Mesenchymal stem cell (in vitro differentiated cells and primary cell): ENCODE data around the gene TCF19.

Experiments used
- DNase-seq: peaks from one replicate; pipeline ENCODE4 v3.0.0-alpha.2; 2013
- H2AFZ ChIP-seq: one replicate; pipeline ENCODE4 v1.6.1; 2013; ENCODE audit warnings: low read depth, mild to moderate bottlenecking, control low read depth, inconsistent platforms, low read length, moderate library complexity
- H2AK5ac ChIP-seq: 2 replicates; pipeline ENCODE4 v1.6.1; 2013; ENCODE audit warnings: low read length, moderate library complexity, mild to moderate bottlenecking, inconsistent platforms; ENCODE audit not compliant: severe bottlenecking
- H2BK120ac ChIP-seq: one replicate; pipeline ENCODE4 v1.6.1; 2013; ENCODE audit warnings: low read depth, mild to moderate bottlenecking, inconsistent platforms, low read length, moderate library complexity
- H2BK12ac ChIP-seq, 2 experiments: one replicate each; pipeline ENCODE4 v1.6.1; 2013; ENCODE audit warnings: inconsistent platforms in 2 of 2, low read length in 2 of 2, mild to moderate bottlenecking in 2 of 2, moderate library complexity in 2 of 2, control low read depth in 1 of 2
- H2BK15ac ChIP-seq: one replicate; pipeline ENCODE4 v1.6.1; 2013; ENCODE audit warnings: mild to moderate bottlenecking, low read depth, inconsistent platforms; ENCODE audit not compliant: poor library complexity, severe bottlenecking
- H2BK5ac ChIP-seq: 2 replicates; pipeline ENCODE4 v1.6.1; 2013; ENCODE audit warnings: low read depth, mild to moderate bottlenecking, low read length, control low read depth, inconsistent platforms; ENCODE audit not compliant: poor library complexity, severe bottlenecking
- H3K14ac ChIP-seq, 2 experiments: one replicate each; pipeline ENCODE4 v1.6.1; 2013; ENCODE audit warnings: inconsistent platforms in 2 of 2, low read length in 2 of 2, control low read depth in 1 of 2, mild to moderate bottlenecking in 1 of 2, moderate library complexity in 1 of 2
- H3K18ac ChIP-seq, 2 experiments: one replicate each; pipeline ENCODE4 v1.6.1; 2013; ENCODE audit warnings: inconsistent platforms in 2 of 2, low read length in 2 of 2, control low read depth in 1 of 2, low read depth in 1 of 2, mild to moderate bottlenecking in 1 of 2
- H3K23ac ChIP-seq, 2 experiments: one replicate each; pipeline ENCODE4 v1.6.1; 2013; ENCODE audit warnings: inconsistent platforms in 2 of 2, low read length in 2 of 2, mild to moderate bottlenecking in 2 of 2, moderate library complexity in 2 of 2, control low read depth in 1 of 2
- H3K27ac ChIP-seq: 2 replicates; pipeline ENCODE4 v1.5.1; 2013; ENCODE audit warnings: mild to moderate bottlenecking, moderate library complexity, low read length, control low read depth, inconsistent platforms; ENCODE audit not compliant: poor library complexity, severe bottlenecking
- H3K27me3 ChIP-seq, 2 experiments: 2 replicates each; pipeline versions ENCODE4 v1.6.1 to v1.7.0; 2013; ENCODE audit warnings: low read length in 2 of 2, mild to moderate bottlenecking in 2 of 2, moderate library complexity in 2 of 2, control low read depth in 1 of 2, inconsistent platforms in 1 of 2; ENCODE audit not compliant: control insufficient read depth in 1 of 2, insufficient read depth in 1 of 2
- H3K36me3 ChIP-seq, 2 experiments: 2 replicates each; pipeline versions ENCODE4 v1.6.1 to v1.7.0; 2013; ENCODE audit warnings: low read length in 2 of 2, control low read depth in 1 of 2, inconsistent platforms in 1 of 2, low read depth in 1 of 2, mild to moderate bottlenecking in 1 of 2; ENCODE audit not compliant: insufficient read depth in 2 of 2, control insufficient read depth in 1 of 2
- H3K4ac ChIP-seq, 2 experiments: one replicate each; pipeline ENCODE4 v1.6.1; 2013; ENCODE audit warnings: inconsistent platforms in 2 of 2, low read length in 2 of 2, mild to moderate bottlenecking in 2 of 2, moderate library complexity in 2 of 2, control low read depth in 1 of 2, low read depth in 1 of 2
- H3K4me1 ChIP-seq: 2 replicates; pipeline ENCODE4 v1.6.1; 2013; ENCODE audit warnings: low read depth, low read length, control low read depth; ENCODE audit not compliant: control insufficient read depth, insufficient read depth
- H3K4me2 ChIP-seq: 2 replicates; pipeline ENCODE4 v1.6.1; 2013; ENCODE audit warnings: low read length, mild to moderate bottlenecking, inconsistent platforms; ENCODE audit not compliant: poor library complexity, severe bottlenecking
- H3K4me3 ChIP-seq, 2 experiments: 2 replicates each; pipeline versions ENCODE4 v1.5.1 to v1.7.0; 2013; ENCODE audit warnings: low read length in 2 of 2, mild to moderate bottlenecking in 2 of 2, control low read depth in 1 of 2, low read depth in 1 of 2; ENCODE audit not compliant: insufficient read depth in 1 of 2
- H3K79me1 ChIP-seq: replicated peaks from 2 replicates; pipeline ENCODE4 v1.6.1; 2013; ENCODE audit warnings: mild to moderate bottlenecking, control low read depth, low read length, inconsistent platforms; ENCODE audit not compliant: poor library complexity, severe bottlenecking
- H3K9ac ChIP-seq: 2 replicates; pipeline ENCODE4 v1.7.0; 2013; ENCODE audit warnings: mild to moderate bottlenecking, low read length, moderate library complexity
- H3K9me3 ChIP-seq: 2 replicates; pipeline ENCODE4 v1.7.0; 2013; ENCODE audit warnings: mild to moderate bottlenecking, low read length; ENCODE audit not compliant: control insufficient read depth
- H4K8ac ChIP-seq: one replicate; pipeline ENCODE4 v1.6.1; 2013; ENCODE audit warnings: inconsistent platforms, mild to moderate bottlenecking, low read length, moderate library complexity
- H4K91ac ChIP-seq: one replicate; pipeline ENCODE4 v1.6.1; 2013; ENCODE audit warnings: mild to moderate bottlenecking, low read length, inconsistent platforms
- WGBS: methylation state at CpG from one replicate; pipeline ENCODE4 v1.1.7; 2013; ENCODE audit warnings: mixed read lengths; 5-methylcytosine and 5-hydroxymethylcytosine counted together

Gene TCF19

GRCh38 chr6:31131595-31131994 lies 26.8 kb upstream of the TCF19 start:
- H2BK15ac ChIP-seq = no peak overlapping the region
- no peak overlapping the region for H2AFZ ChIP-seq
- H2BK5ac ChIP-seq = no peak overlapping the region
- no peak overlapping the region for H3K4me3 ChIP-seq
- no peaks in the 10 kb centered on the region for H3K79me1 ChIP-seq
- no peak overlapping the region for H2BK120ac ChIP-seq
- no peak overlapping the region for H3K18ac ChIP-seq
- no peak overlapping the region for H4K8ac ChIP-seq
- no peak overlapping the region for H2BK12ac ChIP-seq
- DNase-seq = no peak
- H3K9me3 ChIP-seq = no peaks in the 10 kb centered on the region
- H3K4me1 ChIP-seq = peaks cover 3% of the 10 kb centered on the region
- H3K14ac ChIP-seq = no peak overlapping the region
- no peak overlapping the region for H3K4me2 ChIP-seq
- H3K27ac ChIP-seq = no peak overlapping the region
- H2AK5ac ChIP-seq = no peak overlapping the region
- H4K91ac ChIP-seq = no peak overlapping the region
- WGBS = 91% methylated on average over 3 of the region's 3 CpGs
- H3K9ac ChIP-seq = no peak overlapping the region
- no peak overlapping the region for H3K23ac ChIP-seq
- H3K36me3 ChIP-seq = no peaks in the 10 kb centered on the region
- H3K4ac ChIP-seq = no peak overlapping the region
- peaks cover 13 to 28% of the 10 kb centered on the region in 2 experiments for H3K27me3 ChIP-seq

DNA sequence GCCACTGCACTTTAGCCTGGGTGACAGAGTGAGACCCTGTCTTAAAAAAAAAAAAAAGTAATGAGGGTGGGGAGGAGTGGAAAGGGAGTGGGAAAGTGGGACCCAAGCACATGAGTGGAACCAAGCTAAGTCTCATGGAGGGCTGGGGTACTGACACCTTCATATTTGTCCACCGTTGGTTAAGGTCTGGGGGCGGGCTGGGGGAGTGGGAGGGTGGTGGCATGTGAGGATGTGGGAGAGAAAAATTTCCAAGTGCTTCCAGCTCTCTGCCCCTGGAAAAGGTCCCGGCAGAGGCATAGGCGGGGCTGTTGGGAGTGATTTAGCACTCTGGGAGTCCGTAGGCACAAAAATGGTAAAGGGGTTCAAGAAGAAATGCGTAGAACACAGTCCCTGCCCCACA lies 25.6 kb upstream of the TCF19 start:
- Histone ChIP-seq H2BK120ac (no peak overlapping the region), H4K8ac (no peak overlapping the region), H3K9me3 (no peaks in the 10 kb centered on the region), H3K4me3 (no peak overlapping the region), H2AFZ (no peak overlapping the region), H3K9ac (no peak overlapping the region), H2BK5ac (no peak overlapping the region), H3K79me1 (no peaks in the 10 kb centered on the region), H3K14ac (no peak overlapping the region), H3K4ac (no peak overlapping the region), H3K27me3 (peaks cover 13 to 20% of the 10 kb centered on the region in 2 experiments), H4K91ac (no peak overlapping the region), H3K36me3 (no peaks in the 10 kb centered on the region), H3K4me1 (peaks cover 3% of the 10 kb centered on the region), H3K23ac (no peak overlapping the region), H2BK12ac (no peak overlapping the region), H2AK5ac (no peak overlapping the region), H2BK15ac (no peak overlapping the region), H3K4me2 (no peak overlapping the region), H3K18ac (no peak overlapping the region), H3K27ac (no peak overlapping the region)
- 83% methylated on average over 6 of the region's 6 CpGs for WGBS
- DNase-seq = no peak

GRCh38 chr6:31135710-31136109 lies 22.7 kb upstream of the TCF19 start:
- H2BK12ac ChIP-seq = no peak overlapping the region
- peaks cover 15% of the 10 kb centered on the region for H3K4me1 ChIP-seq
- H3K23ac ChIP-seq = no peak overlapping the region
- H4K91ac ChIP-seq = no peak overlapping the region
- no peak overlapping the region for H3K9ac ChIP-seq
- no peak overlapping the region for H2BK15ac ChIP-seq
- no peak overlapping the region for H2BK5ac ChIP-seq
- no peak overlapping the region for H4K8ac ChIP-seq
- no peak overlapping the region for H3K18ac ChIP-seq
- no peak overlapping the region for H2BK120ac ChIP-seq
- H3K79me1 ChIP-seq = no peaks in the 10 kb centered on the region
- no peak overlapping the region for H3K4ac ChIP-seq
- no peak overlapping the region for H3K4me2 ChIP-seq
- no peak overlapping the region for H3K27ac ChIP-seq
- DNase-seq = no peak
- no peak overlapping the region for H2AFZ ChIP-seq
- H3K4me3 ChIP-seq = no peak overlapping the region
- H3K14ac ChIP-seq = no peak overlapping the region
- H3K27me3 ChIP-seq = peaks cover 0 to 16% of the 10 kb centered on the region in 2 experiments
- no peaks in the 10 kb centered on the region for H3K9me3 ChIP-seq
- H3K36me3 ChIP-seq = peaks cover 0 to 1% of the 10 kb centered on the region in 2 experiments
- 97% methylated on average over 7 of the region's 10 CpGs for WGBS
- no peak overlapping the region for H2AK5ac ChIP-seq

DNA sequence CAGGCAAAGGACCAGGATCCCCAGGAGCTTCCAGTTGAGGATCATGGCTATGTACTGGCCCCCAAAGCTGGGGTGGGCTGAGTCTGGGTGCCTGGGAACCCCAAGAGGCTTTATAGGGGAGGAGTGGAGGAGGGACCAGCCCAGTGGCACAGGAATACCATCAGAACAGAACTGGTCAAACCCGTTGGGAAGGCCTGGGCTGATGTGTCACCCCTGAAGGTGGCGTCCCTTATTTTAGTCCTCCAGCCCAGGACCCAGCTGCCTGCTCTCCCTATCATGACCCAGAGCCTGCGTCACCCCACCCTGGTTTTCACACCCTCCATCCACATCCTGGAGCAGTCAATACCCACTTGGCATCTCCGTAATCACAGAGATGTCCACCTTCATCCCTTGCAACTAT lies 19.4 kb upstream of the TCF19 start, which contains the start of gene PSORS1C2:
PSORS1C2 (minus strand) TSS at position 85 of the 400 bp plus-strand sequence; CDS start at position 45, 40 bp downstream.
- WGBS = 96% methylated on average over 4 of the region's 4 CpGs

More for the DNA sequence above, 19.4 kb upstream of the TCF19 start, which contains the start of gene PSORS1C2:
- peaks cover 25% of the 10 kb centered on the region for H3K4me1 ChIP-seq
- no peaks in the 10 kb centered on the region for H3K9me3 ChIP-seq
- peak within 1 kb of the TSS; percentile 49 for H2AK5ac ChIP-seq
- H2BK15ac ChIP-seq = peak within 1 kb of the TSS; percentile 36
- peak within 1 kb of the TSS in 1 of 2 experiments; percentile 66 for H3K4me3 ChIP-seq
- H3K4ac ChIP-seq = peak within 1 kb of the TSS in 1 of 2 experiments; percentile 13
- H3K18ac ChIP-seq = no peak within 1 kb of the TSS
- H2BK12ac ChIP-seq = peak within 1 kb of the TSS in 1 of 2 experiments; percentile 5
- H3K27me3 ChIP-seq = peaks cover 0 to 13% of the 10 kb centered on the region in 2 experiments
- peak within 1 kb of the TSS; percentile 24 for H4K8ac ChIP-seq
- no peak within 1 kb of the TSS for H3K27ac ChIP-seq
- no peak within 1 kb of the TSS for H2BK120ac ChIP-seq
- H3K4me2 ChIP-seq = no peak within 1 kb of the TSS
- peak within 1 kb of the TSS; percentile 73 for H3K9ac ChIP-seq
- H2BK5ac ChIP-seq = no peak within 1 kb of the TSS
- H3K23ac ChIP-seq = no peak within 1 kb of the TSS
- no peak within 1 kb of the TSS for H4K91ac ChIP-seq
- H3K36me3 ChIP-seq = peaks cover under 1 to 2% of the 10 kb centered on the region in 2 experiments
- H3K79me1 ChIP-seq = no peaks in the 10 kb centered on the region
- H3K14ac ChIP-seq = no peak within 1 kb of the TSS
- no peak within 1 kb of the TSS for H2AFZ ChIP-seq
- DNase-seq = no peak
